OCI-LY7 (cell line): ENCODE measurements around the gene OLIG3. TPM values are rescaled to one million over a fixed set of nuclear protein-coding genes. Genes with fewer than 3 reads are reported as not detected.
A peak's percentile ranks its signal among the peaks of the same experiment; 100 is the strongest.

ENCODE experiments used
- BruUV-seq: library from RNA; stranded (reverse); fragments of 400-500 nt; replicated peaks from 2 replicates; lab custom pipeline; 2021; lab: Mats Ljungman, UMichigan
- CTCF ChIA-PET: fragments of 300-600 bp; sonication (Branson Sonifier 250); formaldehyde crosslinking; loops from one replicate; lab custom pipeline; 2022; ENCODE audit warnings: antibody characterized with exemption; ENCODE audit not compliant: unreplicated experiment; lab: Charles Lee
- POLR2A ChIA-PET: fragments of 300-600 bp; sonication (Branson Sonifier 250); formaldehyde crosslinking; loops from one replicate; lab custom pipeline; 2022; ENCODE audit warnings: antibody characterized with exemption; lab: Charles Lee
- DNase-seq: peaks from one replicate; pipeline ENCODE4 v3.0.0-alpha.2; 2015; ENCODE audit warnings: low spot score
- H2AFZ ChIP-seq: fragments of 200-600 bp; sonication (generic), shearing (Covaris generic); 2 replicates; pipeline ENCODE4 v1.6.1; 2014; ENCODE audit warnings: mild to moderate bottlenecking, antibody characterized with exemption, low read length, moderate library complexity
- H3K27ac ChIP-seq: fragments of 200-600 bp; sonication (generic); 2 replicates; pipeline ENCODE4 v1.5.1; 2014; ENCODE audit warnings: mixed run types, low read depth, mild to moderate bottlenecking, moderate library complexity, low read length, inconsistent platforms; ENCODE audit not compliant: poor library complexity, severe bottlenecking
- H3K36me3 ChIP-seq: fragments of 200-600 bp; sonication (generic); 2 replicates; pipeline ENCODE4 v1.6.1; 2014; ENCODE audit warnings: mild to moderate bottlenecking, antibody characterized with exemption, low read length, moderate library complexity, mixed read lengths; ENCODE audit not compliant: insufficient read depth
- H3K4me1 ChIP-seq: fragments of 200-600 bp; sonication (generic); 2 replicates; pipeline ENCODE4 v1.5.1; 2014; ENCODE audit warnings: mild to moderate bottlenecking, low read length; ENCODE audit not compliant: insufficient read depth, poor library complexity, severe bottlenecking
- H3K4me2 ChIP-seq: fragments of 200-600 bp; sonication (generic); 2 replicates; pipeline ENCODE4 v1.6.1; 2014; ENCODE audit warnings: mild to moderate bottlenecking, low read length
- H3K4me3 ChIP-seq: fragments of 200-600 bp; sonication (generic); 2 replicates; pipeline ENCODE4 v1.5.1; 2014; ENCODE audit warnings: mild to moderate bottlenecking, low read depth, low read length; ENCODE audit not compliant: poor library complexity, severe bottlenecking
- H3K79me2 ChIP-seq: fragments of 200-600 bp; sonication (generic); 2 replicates; pipeline ENCODE4 v1.6.1; 2016; ENCODE audit warnings: low read depth, mild to moderate bottlenecking, low read length, moderate library complexity, mixed read lengths; ENCODE audit not compliant: insufficient read depth
- H3K9me2 ChIP-seq: fragments of 200-600 bp; sonication (generic); 2 replicates; pipeline ENCODE4 v1.6.1; 2016; ENCODE audit warnings: mild to moderate bottlenecking, low read length, mixed read lengths; ENCODE audit not compliant: insufficient read depth
- H3K9me3 ChIP-seq: fragments of 200-600 bp; sonication (generic); 2 replicates; pipeline ENCODE4 v1.6.1; 2014; ENCODE audit warnings: mild to moderate bottlenecking, mixed run types, low read length, mixed read lengths
- H4K20me1 ChIP-seq: fragments of 200-600 bp; sonication (generic); 2 replicates; pipeline ENCODE4 v1.6.1; 2014; ENCODE audit warnings: mild to moderate bottlenecking, antibody characterized with exemption, low read length, moderate library complexity, mixed read lengths; ENCODE audit not compliant: insufficient read depth
- EZH2phosphoT487 ChIP-seq: fragments of 200-600 bp; sonication (generic); IDR thresholded peaks from 2 replicates; pipeline ENCODE4 v1.6.1; 2018; ENCODE audit warnings: low read depth, borderline replicate concordance, mild to moderate bottlenecking, mixed run types, antibody characterized with exemption, low read length, moderate library complexity, mixed read lengths
- intact Hi-C: fragments of 100-400 bp; cut with micrococcal nuclease; formaldehyde crosslinking; loops from one replicate; pipeline ENCODE4 v1.10.0; 2022; ENCODE audit not compliant: unreplicated experiment
- total RNA-seq, 2 experiments: library from RNA; depleted of rRNA in 1 of 2; stranded (reverse); fragments of >200 nt in 1 of 2; shearing (Covaris generic) in 1 of 2; gene quantifications; 2 replicates each; pipeline ENCODE4 v1.2.3, GENCODE V29; 2014 to 2022
- TF ChIP-seq, protein P1 (sequence below): fragments of 200-600 bp; sonication (generic); conservative IDR thresholded peaks from 2 replicates; pipeline ENCODE4 v1.5.1; 2014; ENCODE audit warnings: mild to moderate bottlenecking, antibody characterized with exemption, low read length, moderate library complexity, mixed read lengths

OLIG3 gene
- total RNA-seq, 2 experiments from 2014 or later: not detected

DNA sequence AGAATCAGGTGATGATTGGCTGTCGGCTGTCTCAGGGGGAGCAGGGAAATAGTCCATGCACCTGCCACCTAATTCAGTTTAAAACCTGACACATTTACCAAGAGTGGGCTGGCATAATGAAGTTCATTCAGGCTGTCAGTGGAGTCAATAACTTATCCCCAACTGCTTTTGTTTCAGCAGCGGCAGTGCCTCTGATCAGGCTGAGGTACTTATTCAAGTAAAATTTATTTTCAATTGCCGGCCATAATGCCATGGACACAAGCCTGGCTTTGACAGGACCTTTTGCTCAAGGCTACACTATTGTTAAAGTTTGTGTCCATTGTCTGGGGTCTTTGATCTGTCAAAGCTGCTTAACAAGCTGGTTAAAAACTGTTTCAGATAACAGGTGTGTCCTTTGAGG is 20.6 kb downstream of the OLIG3 start:
- DNase-seq: no peak
- no peak overlapping the region for H3K27ac ChIP-seq
- no peak for TF ChIP-seq EZH2phosphoT487
- TF ChIP-seq, protein P1, sequence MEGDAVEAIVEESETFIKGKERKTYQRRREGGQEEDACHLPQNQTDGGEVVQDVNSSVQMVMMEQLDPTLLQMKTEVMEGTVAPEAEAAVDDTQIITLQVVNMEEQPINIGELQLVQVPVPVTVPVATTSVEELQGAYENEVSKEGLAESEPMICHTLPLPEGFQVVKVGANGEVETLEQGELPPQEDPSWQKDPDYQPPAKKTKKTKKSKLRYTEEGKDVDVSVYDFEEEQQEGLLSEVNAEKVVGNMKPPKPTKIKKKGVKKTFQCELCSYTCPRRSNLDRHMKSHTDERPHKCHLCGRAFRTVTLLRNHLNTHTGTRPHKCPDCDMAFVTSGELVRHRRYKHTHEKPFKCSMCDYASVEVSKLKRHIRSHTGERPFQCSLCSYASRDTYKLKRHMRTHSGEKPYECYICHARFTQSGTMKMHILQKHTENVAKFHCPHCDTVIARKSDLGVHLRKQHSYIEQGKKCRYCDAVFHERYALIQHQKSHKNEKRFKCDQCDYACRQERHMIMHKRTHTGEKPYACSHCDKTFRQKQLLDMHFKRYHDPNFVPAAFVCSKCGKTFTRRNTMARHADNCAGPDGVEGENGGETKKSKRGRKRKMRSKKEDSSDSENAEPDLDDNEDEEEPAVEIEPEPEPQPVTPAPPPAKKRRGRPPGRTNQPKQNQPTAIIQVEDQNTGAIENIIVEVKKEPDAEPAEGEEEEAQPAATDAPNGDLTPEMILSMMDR: no peak
- ChIA-PET CTCF (no interaction called here), POLR2A (interaction anchor here (0.6 kb wide), 1 partner anchor 25 kb away, joined by 3 read pairs; no protein-coding TSS in a partner anchor)
- H3K9me3 ChIP-seq: no peaks in the 10 kb centered on the region
- H3K36me3 ChIP-seq: no peaks in the 10 kb centered on the region
- no peaks in the 10 kb centered on the region for H3K9me2 ChIP-seq
- no TSS peak for BruUV-seq
- H3K79me2 ChIP-seq: no peaks in the 10 kb centered on the region
- H3K4me2 ChIP-seq: no peak overlapping the region
- intact Hi-C loops: no loop called here
- H2AFZ ChIP-seq: 0 out of 2 replicates have a peak overlapping the region, but pooled peaks have one; percentile 14
- no peaks in the 10 kb centered on the region for H4K20me1 ChIP-seq
- H3K4me1 ChIP-seq: no peaks in the 10 kb centered on the region
- H3K4me3 ChIP-seq: no peak overlapping the region

DNA sequence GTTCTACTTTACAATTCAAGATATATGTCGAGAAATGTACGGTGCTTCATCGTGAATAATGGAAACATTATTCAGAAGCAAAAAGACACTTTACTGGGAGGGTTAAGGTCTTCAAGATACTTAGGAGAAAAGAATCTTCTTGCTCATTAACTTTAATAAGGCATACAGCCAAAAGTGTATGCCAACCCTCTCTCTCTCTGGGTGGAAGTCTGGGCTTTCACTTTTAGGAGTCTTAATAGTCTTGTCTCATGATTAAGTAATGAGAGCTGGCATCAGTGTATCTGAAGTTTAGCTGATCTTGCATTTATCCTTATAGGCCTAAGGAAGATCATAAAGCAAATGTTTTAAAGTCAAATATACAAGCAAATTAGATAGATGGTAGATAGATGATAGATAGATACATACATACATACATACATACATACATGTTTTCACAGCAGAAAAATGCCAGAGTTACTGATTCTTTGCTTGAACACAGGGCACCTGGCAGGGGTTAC is 21.5 kb downstream of the OLIG3 start:
- intact Hi-C loops: no loop called here
- no peak for DNase-seq
- TF ChIP-seq, protein P1: no peak
- no peak for TF ChIP-seq EZH2phosphoT487
- ChIA-PET POLR2A (no interaction called here), CTCF (no interaction called here)
- Histone ChIP-seq H3K79me2 (no peaks in the 10 kb centered on the region), H3K4me2 (no peak overlapping the region), H3K9me3 (no peaks in the 10 kb centered on the region), H3K27ac (no peak overlapping the region), H3K36me3 (no peaks in the 10 kb centered on the region), H3K4me1 (no peaks in the 10 kb centered on the region), H4K20me1 (no peaks in the 10 kb centered on the region), H3K4me3 (no peak overlapping the region), H3K9me2 (no peaks in the 10 kb centered on the region), H2AFZ (no peak overlapping the region)
- no TSS peak for BruUV-seq

DNA sequence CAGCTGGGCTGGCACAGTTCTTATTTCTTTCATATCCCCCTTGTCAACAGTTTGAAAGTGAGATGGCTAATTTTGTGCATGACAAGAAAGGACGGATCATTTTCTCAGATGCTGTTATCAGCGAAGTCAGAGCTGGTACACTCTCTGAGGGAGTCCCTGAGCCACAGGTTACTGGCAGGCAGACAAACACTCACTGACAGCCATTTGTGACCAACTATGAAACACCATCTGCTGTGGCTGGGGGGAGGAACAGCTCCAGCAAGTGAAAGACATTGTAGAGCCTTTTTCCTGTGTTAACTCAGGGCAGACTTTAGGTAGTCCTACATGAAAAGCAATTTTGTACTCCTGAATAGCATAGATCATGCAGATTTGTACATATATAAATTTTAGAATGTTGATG is 22.2 kb downstream of the OLIG3 start:
- Histone ChIP-seq H3K36me3 (no peaks in the 10 kb centered on the region), H3K79me2 (no peaks in the 10 kb centered on the region), H4K20me1 (no peaks in the 10 kb centered on the region), H2AFZ (no peak overlapping the region), H3K4me2 (no peak overlapping the region), H3K9me2 (no peaks in the 10 kb centered on the region), H3K27ac (no peak overlapping the region), H3K4me3 (no peak overlapping the region), H3K4me1 (no peaks in the 10 kb centered on the region), H3K9me3 (no peaks in the 10 kb centered on the region)
- ChIA-PET POLR2A (no interaction called here), CTCF (no interaction called here)
- TF ChIP-seq EZH2phosphoT487: no peak
- TF ChIP-seq, protein P1: no peak
- intact Hi-C loops: no loop called here
- no peak for DNase-seq
- BruUV-seq: no TSS peak
